Measurements from ENCODE around the gene DYNLL2.

- TF ChIP-seq POLR2A (IDR thresholded peaks at IDR 0.05) = no peak
- no peak for TF ChIP-seq CTCF (IDR thresholded peaks at IDR 0.05)
- TF ChIP-seq POLR2AphosphoS5 (IDR thresholded peaks at IDR 0.05) = no peak
These were observed 34.2 kb downstream of the DYNLL2 start for GRCh38 chr17:58117382-58117781.
